OCI-LY3 (cell line): ENCODE data around the gene RTN4RL2.
A peak's percentile ranks its signal among the peaks of the same experiment; 100 is the strongest.

Source experiments
- H2AFZ ChIP-seq: fragments of 200-600, 300-600 bp; shearing (Covaris generic); 2 replicates; pipeline ENCODE4 v1.6.0; 2014; ENCODE audit warnings: antibody characterized with exemption, low read depth, low read length
- H3K27ac ChIP-seq: fragments of 200-600, 300-600 bp; sonication (generic); 2 replicates; pipeline ENCODE4 v1.5.1; 2014; ENCODE audit warnings: mild to moderate bottlenecking, low read length, moderate library complexity, mixed read lengths
- H3K27me3 ChIP-seq: fragments of 200-600, 300-600 bp; sonication (generic); 2 replicates; pipeline ENCODE4 v1.6.1; 2014; ENCODE audit warnings: low read depth, low read length, mixed read lengths
- H3K36me3 ChIP-seq: fragments of 200-600, 300-600 bp; sonication (generic); replicated peaks from 2 replicates; pipeline ENCODE3; 2014; ENCODE audit warnings: low read depth, low read length, mixed read lengths
- H3K4me1 ChIP-seq: fragments of 300-600, 200-600 bp; sonication (generic); 2 replicates; pipeline ENCODE4 v1.6.1; 2014; ENCODE audit warnings: low read length, mixed read lengths
- H3K4me2 ChIP-seq: fragments of 200-600, 300-600 bp; sonication (generic); 2 replicates; pipeline ENCODE4 v1.6.1; 2014; ENCODE audit warnings: low read length, mixed read lengths
- H3K4me3 ChIP-seq: fragments of 300-600, 200-600 bp; sonication (generic); 2 replicates; pipeline ENCODE4 v1.5.1; 2014; ENCODE audit warnings: antibody characterized with exemption, mild to moderate bottlenecking, low read length, moderate library complexity
- H3K79me2 ChIP-seq: fragments of 300-600, 200-600 bp; shearing (Covaris generic); 2 replicates; pipeline ENCODE4 v1.6.1; 2014; ENCODE audit warnings: mild to moderate bottlenecking, low read length, mixed read lengths
- H3K9ac ChIP-seq: fragments of 300-600, 200-600 bp; shearing (Covaris generic); 2 replicates; pipeline ENCODE4 v1.6.0; 2014; ENCODE audit warnings: mild to moderate bottlenecking, low read length, moderate library complexity
- H3K9me3 ChIP-seq: fragments of 200-600, 300-600 bp; shearing (Covaris generic); 2 replicates; pipeline ENCODE4 v1.6.1; 2014; ENCODE audit warnings: low read length, mixed read lengths; ENCODE audit not compliant: insufficient read depth
- H4K20me1 ChIP-seq: fragments of 200-600, 300-600 bp; sonication (generic); 2 replicates; pipeline ENCODE4 v1.6.1; 2016; ENCODE audit warnings: low read length, mixed read lengths; ENCODE audit not compliant: insufficient read depth
- CTCF ChIP-seq: fragments of 200-600, 300-600 bp; sonication (generic); IDR thresholded peaks from 2 replicates; pipeline ENCODE4 v1.5.1; 2014; ENCODE audit warnings: antibody characterized with exemption, low read length, low read depth
- EZH2phosphoT487 ChIP-seq: fragments of 200-600 bp; shearing (Covaris generic); IDR thresholded peaks from 2 replicates; pipeline ENCODE4 v1.6.1; 2018; ENCODE audit warnings: antibody characterized with exemption, mixed run types, low read depth

RTN4RL2 gene

DNA sequence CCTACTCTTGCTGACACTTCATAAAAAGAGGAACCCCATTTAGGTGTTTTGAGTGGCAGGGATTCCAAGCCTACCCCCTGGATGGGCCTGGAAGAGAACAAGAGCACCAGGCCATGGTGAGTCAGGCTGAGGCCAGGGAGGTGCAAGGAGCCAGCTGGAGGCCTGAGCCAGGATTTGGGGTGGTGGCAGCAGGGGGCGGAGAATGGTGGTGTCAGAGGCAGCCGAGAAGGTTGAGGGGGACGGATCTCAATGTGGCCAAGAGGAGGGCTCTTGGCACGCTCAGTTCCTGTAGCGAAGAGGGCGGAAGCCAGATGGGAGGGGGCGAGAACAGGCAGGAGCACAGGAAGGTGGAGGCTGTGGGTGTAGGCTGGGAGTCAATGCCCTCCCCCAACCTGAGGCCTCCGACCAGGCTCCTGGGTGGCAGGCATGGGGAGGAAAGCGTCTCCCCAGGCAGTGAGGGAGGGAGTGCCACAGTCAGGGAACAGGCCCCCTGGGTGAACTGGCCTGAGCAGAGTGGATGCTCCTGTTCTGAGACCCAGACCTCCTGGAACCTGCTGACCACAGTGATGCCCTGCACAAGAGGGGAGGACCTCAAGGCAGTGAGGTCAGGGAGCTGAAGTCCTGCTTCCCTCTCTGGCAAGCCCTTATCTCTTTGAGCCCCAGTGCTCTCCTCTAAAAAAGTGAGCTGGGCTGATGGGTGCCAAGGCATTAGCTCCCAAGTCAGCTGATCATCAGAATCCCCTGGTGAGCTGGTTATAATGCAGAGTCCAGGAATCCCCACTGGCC, 13.9 kb downstream of the RTN4RL2 start:
- Histone ChIP-seq H3K4me2 (0 out of 2 replicates have a peak overlapping the region, but pooled peaks have one; percentile 88), H3K4me3 (no peak overlapping the region), H4K20me1 (no peaks in the 10 kb centered on the region; the same call in 1 of the 2 replicates), H3K27ac (no peak overlapping the region), H2AFZ (no peak overlapping the region), H3K36me3 (no peaks in the 10 kb centered on the region), H3K4me1 (peaks cover 43% of the 10 kb centered on the region), H3K9me3 (no peaks in the 10 kb centered on the region), H3K27me3 (no peaks in the 10 kb centered on the region), H3K79me2 (no peaks in the 10 kb centered on the region; the same call in 1 of the 2 replicates), H3K9ac (no peak overlapping the region)
- TF ChIP-seq EZH2phosphoT487 (no peak), CTCF (no peak)

DNA sequence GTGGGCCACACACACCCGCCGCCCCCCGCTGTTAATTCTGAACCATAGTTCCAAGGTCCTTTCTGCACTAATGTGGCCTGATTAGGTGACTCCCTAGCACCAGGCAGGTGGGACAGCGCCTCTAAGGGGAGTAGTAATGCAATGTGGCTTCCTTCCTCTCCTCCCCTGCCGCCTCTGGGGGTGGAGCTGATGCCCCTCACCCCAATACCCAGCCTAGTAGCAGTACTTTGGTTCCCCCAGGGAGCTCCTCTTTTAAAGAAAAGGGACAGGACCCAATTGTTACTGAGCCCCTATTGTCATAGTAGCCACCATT, 14.4 kb downstream of the RTN4RL2 start:
- Histone ChIP-seq H3K4me1 (peaks cover 49% of the 10 kb centered on the region), H3K36me3 (no peaks in the 10 kb centered on the region), H3K79me2 (no peaks in the 10 kb centered on the region; the same call in 1 of the 2 replicates), H3K27me3 (no peaks in the 10 kb centered on the region), H2AFZ (no peak overlapping the region), H3K4me3 (no peak overlapping the region), H3K4me2 (peak overlapping the region; percentile 88), H3K9me3 (no peaks in the 10 kb centered on the region), H4K20me1 (no peaks in the 10 kb centered on the region; the same call in 1 of the 2 replicates), H3K27ac (no peak overlapping the region), H3K9ac (no peak overlapping the region)
- 0 out of 2 replicates have a peak, but pooled peaks have one; percentile 10 for TF ChIP-seq CTCF
- TF ChIP-seq EZH2phosphoT487: no peak

GRCh38 chr11:57475191-57475590, 14.9 kb downstream of the RTN4RL2 start:
- no peak overlapping the region for H2AFZ ChIP-seq
- peak overlapping the region; percentile 88 for H3K4me2 ChIP-seq
- no peaks in the 10 kb centered on the region for H3K36me3 ChIP-seq
- H3K4me3 ChIP-seq: peak overlapping the region; percentile 82
- no peak overlapping the region for H3K9ac ChIP-seq
- TF ChIP-seq CTCF (no peak), EZH2phosphoT487 (no peak)
- H3K4me1 ChIP-seq: peaks cover 53% of the 10 kb centered on the region
- H3K79me2 ChIP-seq: no peaks in the 10 kb centered on the region; the same call in 1 of the 2 replicates
- no peaks in the 10 kb centered on the region for H3K9me3 ChIP-seq
- no peaks in the 10 kb centered on the region; the same call in 1 of the 2 replicates for H4K20me1 ChIP-seq
- no peaks in the 10 kb centered on the region for H3K27me3 ChIP-seq
- H3K27ac ChIP-seq: no peak overlapping the region

DNA sequence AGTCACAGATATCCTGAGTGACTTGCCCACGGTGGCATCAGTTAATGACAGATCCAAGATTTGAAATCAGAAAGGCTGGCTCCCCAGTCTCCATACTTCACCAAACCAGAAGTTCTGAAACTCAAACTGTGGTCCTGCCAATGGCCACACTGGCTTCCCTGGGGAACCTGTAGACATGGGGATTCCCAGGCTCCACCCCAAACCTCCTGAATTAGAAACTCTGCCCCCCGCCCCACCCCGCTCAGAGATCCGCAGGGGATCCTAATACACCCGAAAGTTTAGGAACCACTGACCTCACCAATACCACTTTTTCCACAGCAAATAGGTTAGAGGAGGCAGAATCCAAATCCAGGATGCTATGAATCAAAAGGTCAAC, 15.3 kb downstream of the RTN4RL2 start:
- peak overlapping the region; percentile 87 for H3K9ac ChIP-seq
- H3K27ac ChIP-seq: peak overlapping the region; percentile 50
- H3K4me1 ChIP-seq: peaks cover 57% of the 10 kb centered on the region
- TF ChIP-seq CTCF (no peak), EZH2phosphoT487 (no peak)
- peak overlapping the region; percentile 88 for H3K4me2 ChIP-seq
- no peaks in the 10 kb centered on the region; the same call in 1 of the 2 replicates for H3K79me2 ChIP-seq
- H3K4me3 ChIP-seq: peak overlapping the region; percentile 82
- H3K36me3 ChIP-seq: no peaks in the 10 kb centered on the region
- H3K9me3 ChIP-seq: no peaks in the 10 kb centered on the region
- no peaks in the 10 kb centered on the region; the same call in 1 of the 2 replicates for H4K20me1 ChIP-seq
- no peaks in the 10 kb centered on the region for H3K27me3 ChIP-seq
- H2AFZ ChIP-seq: no peak overlapping the region; the same call in 1 of the 2 replicates
